GM12878 (cell line): ENCODE results near the gene APLP1. TPM values are rescaled to one million over a fixed set of nuclear protein-coding genes. Genes with fewer than 3 reads are reported as not detected.

Source experiments
- ATAC-seq: fragments of 200-7000 bp; cut with Tn5 transposase; 3 replicates; pipeline ENCODE4 v1.9.1; 2020; ENCODE audit warnings: mild to moderate bottlenecking, moderate library complexity
- BruUV-seq: library from RNA; stranded (reverse); fragments of 400-500 nt; replicated peaks from 2 replicates; lab custom pipeline; 2021; lab: Mats Ljungman, UMichigan
- CTCF ChIA-PET: fragments of 300-600 bp; sonication (Branson Sonifier 250); formaldehyde crosslinking; extraction: SDS; loops from one replicate; lab custom pipeline; 2021; ENCODE audit warnings: inconsistent platforms; lab: Yijun Ruan, JAX
- POLR2A ChIA-PET: fragments of 350-600 bp; formaldehyde crosslinking; extraction: SDS; loops from one replicate; lab custom pipeline; 2021; ENCODE audit warnings: inconsistent platforms; lab: Charles Lee
- RAD21 ChIA-PET: fragments of 300-600 bp; sonication (Branson Sonifier 250); formaldehyde crosslinking; loops from one replicate; lab custom pipeline; 2023; ENCODE audit warnings: antibody characterized with exemption; ENCODE audit not compliant: unreplicated experiment; lab: Charles Lee
- SMC1A ChIA-PET: fragments of 300-600 bp; sonication (Branson Sonifier 250); formaldehyde crosslinking; loops from one replicate; lab custom pipeline; 2023; ENCODE audit not compliant: unreplicated experiment, uncharacterized antibody; lab: Charles Lee
- DNase-seq: peaks from one replicate; pipeline ENCODE4 v3.0.0-alpha.2; 2011; ENCODE audit warnings: low read depth, low spot score
- FAIRE-seq: peaks from 3 replicates; lab custom pipeline; 2011; peaks lifted over from hg19 to GRCh38; lab: Jason Lieb, UNC
- H2AFZ ChIP-seq: 2 replicates; pipeline ENCODE4 v1.6.0; 2011; ENCODE audit warnings: low read depth, low read length, control low read depth; ENCODE audit not compliant: control insufficient read depth
- H3K27ac ChIP-seq: 2 replicates; pipeline ENCODE4 v1.5.1; 2011; ENCODE audit warnings: control low read depth; ENCODE audit not compliant: control insufficient read depth, insufficient read depth
- H3K27me3 ChIP-seq, 2 experiments: replicated peaks in 1 of 2; 2 replicates each; pipeline versions ENCODE4 v1.6.0 to v1.6.1; 2011; ENCODE audit warnings: low read length in 1 of 2; ENCODE audit not compliant: control insufficient read depth in 2 of 2, insufficient read depth in 2 of 2
- H3K36me3 ChIP-seq, 2 experiments: 2 replicates each; pipeline ENCODE4 v1.5.1; 2011; ENCODE audit warnings: low read length in 1 of 2; ENCODE audit not compliant: control insufficient read depth in 2 of 2, insufficient read depth in 2 of 2
- H3K4me1 ChIP-seq: 2 replicates; pipeline ENCODE4 v1.6.1; 2011; ENCODE audit warnings: mild to moderate bottlenecking, low read length, moderate library complexity, mixed read lengths; ENCODE audit not compliant: control insufficient read depth, insufficient read depth
- H3K4me2 ChIP-seq: 2 replicates; pipeline ENCODE4 v1.6.0; 2011; ENCODE audit warnings: control low read depth; ENCODE audit not compliant: control insufficient read depth, insufficient read depth
- H3K4me3 ChIP-seq: fragments of 200-600 bp; sonication (generic); 2 replicates; pipeline ENCODE4 v1.5.1; 2016
- H3K79me2 ChIP-seq: 2 replicates; pipeline ENCODE4 v1.6.0; 2011; ENCODE audit warnings: low read length; ENCODE audit not compliant: control insufficient read depth, insufficient read depth
- H3K9ac ChIP-seq: 2 replicates; pipeline ENCODE4 v1.8.0; 2011; ENCODE audit warnings: low read length, control low read depth, mixed read lengths; ENCODE audit not compliant: control insufficient read depth, insufficient read depth
- H3K9me3 ChIP-seq: replicated peaks from 3 replicates; pipeline ENCODE4 v1.5.1; 2011; ENCODE audit warnings: mild to moderate bottlenecking, low read length; ENCODE audit not compliant: control insufficient read depth, insufficient read depth
- H4K20me1 ChIP-seq: 2 replicates; pipeline ENCODE4 v1.6.0; 2011; ENCODE audit not compliant: control insufficient read depth, insufficient read depth
- CBX3 ChIP-seq: fragments of 200-600 bp; sonication (generic); IDR thresholded peaks from 2 replicates; pipeline ENCODE4 v1.6.1; 2016; ENCODE audit warnings: low read depth, borderline replicate concordance
- CBX5 ChIP-seq: sonication (generic); IDR thresholded peaks from 2 replicates; pipeline ENCODE4 v1.6.1; 2016; ENCODE audit warnings: low read depth, moderate library complexity, mild to moderate bottlenecking, inconsistent platforms
- CREM ChIP-seq: IDR thresholded peaks from 2 replicates; pipeline ENCODE4 v1.6.1; 2014; ENCODE audit warnings: antibody characterized with exemption, low read depth
- EGR1 ChIP-seq, 2 experiments: IDR thresholded peaks; 1 replicate in 1 of 2; 2 replicates in 1 of 2; pipeline ENCODE4 v1.6.1; 2011 to 2012; ENCODE audit warnings: low read depth in 2 of 2, low read length in 2 of 2, borderline replicate concordance in 1 of 2, mild to moderate bottlenecking in 1 of 2, moderate library complexity in 1 of 2
- MAX ChIP-seq: IDR thresholded peaks from 2 replicates; pipeline ENCODE4 v1.6.1; 2012; ENCODE audit warnings: low read depth, low read length, improper control_type of control experiment
- NFXL1 ChIP-seq: fragments of 450-650 bp; IDR thresholded peaks from 2 replicates; pipeline ENCODE4 v1.6.1; 2017; ENCODE audit warnings: antibody characterized with exemption, mild to moderate bottlenecking, borderline replicate concordance
- NKRF ChIP-seq: fragments of 450-650 bp; conservative IDR thresholded peaks from 2 replicates; pipeline ENCODE4 v1.6.1; 2017; ENCODE audit warnings: mild to moderate bottlenecking, moderate library complexity
- NR2F1 ChIP-seq: fragments of 450-650 bp; conservative IDR thresholded peaks from 2 replicates; pipeline ENCODE4 v1.6.1; 2017; ENCODE audit warnings: mild to moderate bottlenecking
- POLR2AphosphoS2 ChIP-seq: IDR thresholded peaks from 2 replicates; pipeline ENCODE4 v1.6.1; 2011; ENCODE audit warnings: low read depth, mild to moderate bottlenecking, low read length, improper control_type of control experiment, moderate library complexity
- RBBP5 ChIP-seq: fragments of 200-600 bp; sonication (generic); conservative IDR thresholded peaks from 2 replicates; pipeline ENCODE4 v1.6.1; 2016
- RELA ChIP-seq: fragments of 450-650 bp; IDR thresholded peaks from 2 replicates; pipeline ENCODE4 v1.8.0; 2014; ENCODE audit warnings: borderline replicate concordance; ENCODE audit not compliant: partially characterized antibody
- SIX5 ChIP-seq: IDR thresholded peaks from 2 replicates; pipeline ENCODE4 v1.6.1; 2011; ENCODE audit warnings: mild to moderate bottlenecking, low read depth, low read length, moderate library complexity; ENCODE audit not compliant: severe bottlenecking
- TCF3 ChIP-seq: IDR thresholded peaks from 2 replicates; pipeline ENCODE4 v1.6.1; 2012; ENCODE audit warnings: low read depth, mild to moderate bottlenecking, low read length, borderline replicate concordance; ENCODE audit not compliant: insufficient read depth
- WGBS: methylation state at CpG from one replicate; pipeline ENCODE4 v1.1.6; 2016; ENCODE audit warnings: low lambda C conversion rate; ENCODE audit not compliant: insufficient replicate concordance, insufficient coverage; ENCODE audit errors: missing lambda C conversion rate; 5-methylcytosine and 5-hydroxymethylcytosine counted together
- in situ Hi-C: fragments of 300-500 bp; cut with MboI; formaldehyde crosslinking; loops from 9 replicates; pipeline ENCODE4 v1.14.3; 2018; ENCODE audit warnings: mixed read lengths
- intact Hi-C: fragments of 100-400 bp; cut with micrococcal nuclease; formaldehyde crosslinking; loops from one replicate; pipeline ENCODE4 v1.14.2; 2022; ENCODE audit not compliant: unreplicated experiment
- polyA plus RNA-seq, 11 experiments: library from polyadenylated mRNA; depleted of rRNA in 4 of 11; unstranded in 6 of 11; stranded (reverse) in 5 of 11; fragments of >200 nt; fragmentation: Nextera tagmentation in 4 of 11; fragmentation: Illumina TruSeq in 1 of 11; extraction: Ambion mirVana in 4 of 11; extraction: Trizol in 1 of 11; gene quantifications; 1 replicate in 1 of 11; 2 replicates in 10 of 11; pipeline versions ENCODE4 v1.2.1 to v1.2.3, GENCODE V29; 2011 to 2016; ENCODE audit warnings: inconsistent platforms in 2 of 11, missing spikeins in 2 of 11, low read depth in 1 of 11
- total RNA-seq, 4 experiments: library from RNA; depleted of rRNA in 3 of 4; stranded (reverse); fragments of >200 nt in 3 of 4; fragmentation: Illumina TruSeq in 1 of 4; extraction: Trizol in 1 of 4; gene quantifications; 2 replicates each; pipeline versions ENCODE4 v1.2.1 to v1.2.3, GENCODE V29; 2013 to 2021
- TF ChIP-seq, protein P1 (sequence below): fragments of 450-650 bp; formaldehyde crosslinking; IDR thresholded peaks from 2 replicates; pipeline ENCODE4 v1.4.0; 2022; ENCODE audit warnings: mild to moderate bottlenecking, moderate library complexity
- TF ChIP-seq, protein P2 (sequence below): fragments of 450-650 bp; IDR thresholded peaks from 2 replicates; pipeline ENCODE4 v1.6.1; 2016; ENCODE audit warnings: mild to moderate bottlenecking

The APLP1 gene
- total and polyA plus RNA-seq, 10 of the 15 experiments (the other 5 are each of a cell fraction or from before 2014, with no cell fraction given) = 0.07 to 2.2 (median 0.91) TPM; not detected in 1

DNA sequence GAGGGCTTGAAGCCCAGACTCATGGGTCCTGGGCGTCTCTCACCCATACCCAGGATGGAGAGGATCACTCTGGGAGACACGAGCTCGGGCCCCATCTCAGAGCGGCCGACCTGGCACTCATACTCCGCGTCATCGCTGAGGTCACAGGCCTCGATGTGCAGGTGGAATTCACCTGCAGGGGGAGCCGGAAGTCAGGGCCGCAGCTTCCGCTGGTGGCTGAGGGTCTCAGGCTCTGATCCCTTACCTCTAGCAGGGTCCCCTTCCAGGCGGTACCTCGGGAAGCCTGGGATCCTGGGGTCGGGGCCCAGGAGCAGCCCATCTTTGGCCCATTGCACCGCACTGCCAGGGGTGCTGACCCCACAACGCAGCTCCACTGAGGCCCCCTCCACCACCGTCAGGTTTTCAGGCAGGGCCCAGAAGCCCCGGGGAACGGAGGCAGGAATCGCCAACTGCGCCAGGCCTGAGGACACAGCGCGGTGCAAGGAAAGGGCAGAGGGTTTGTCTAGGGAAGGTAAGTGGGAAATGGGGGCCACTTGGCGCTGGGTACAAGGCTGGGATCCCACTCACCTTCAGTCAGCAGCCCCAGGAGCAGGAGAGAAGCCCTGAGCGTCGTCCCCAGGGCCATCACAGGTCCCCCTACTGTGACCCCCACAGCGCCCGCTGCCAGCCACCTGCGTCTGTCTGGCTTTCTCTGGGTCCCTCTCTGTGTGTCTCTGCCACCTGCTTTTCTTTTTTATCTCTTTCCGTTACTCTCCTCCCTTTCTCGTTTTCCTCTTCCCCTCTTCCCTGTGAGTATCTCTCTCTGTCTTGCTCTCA is 17.0 kb upstream of the APLP1 start:
- Histone ChIP-seq H3K9me3 (no peaks in the 10 kb centered on the region), H4K20me1 (no peaks in the 10 kb centered on the region), H3K4me3 (no peak overlapping the region), H3K4me1 (no peaks in the 10 kb centered on the region), H2AFZ (0 out of 2 replicates have a peak overlapping the region, but pooled peaks have one; percentile 17), H3K9ac (no peak overlapping the region), H3K27me3 (peaks cover 5 to 8% of the 10 kb centered on the region in 2 experiments; a peak in 2 of 4 replicates), H3K36me3 (no peaks in the 10 kb centered on the region), H3K4me2 (no peak overlapping the region), H3K79me2 (no peaks in the 10 kb centered on the region), H3K27ac (no peak overlapping the region)
- ChIA-PET RAD21 (no interaction called here), CTCF (no interaction called here), POLR2A (no interaction called here), SMC1A (no interaction called here)
- TF ChIP-seq NR2F1 (no peak), NKRF (no peak), CREM (no peak), MAX (no peak), NFXL1 (no peak), TCF3 (no peak), CBX5 (no peak), POLR2AphosphoS2 (no peak), RBBP5 (no peak), EGR1 (IDR thresholded peaks at IDR 0.05; ENCODE audit: borderline replicate concordance in 1 of 2, low read depth in 2 of 2, low read length in 2 of 2) (no peak), RELA (no peak), CBX3 (no peak), SIX5 (no peak)
- TF ChIP-seq, protein P1, sequence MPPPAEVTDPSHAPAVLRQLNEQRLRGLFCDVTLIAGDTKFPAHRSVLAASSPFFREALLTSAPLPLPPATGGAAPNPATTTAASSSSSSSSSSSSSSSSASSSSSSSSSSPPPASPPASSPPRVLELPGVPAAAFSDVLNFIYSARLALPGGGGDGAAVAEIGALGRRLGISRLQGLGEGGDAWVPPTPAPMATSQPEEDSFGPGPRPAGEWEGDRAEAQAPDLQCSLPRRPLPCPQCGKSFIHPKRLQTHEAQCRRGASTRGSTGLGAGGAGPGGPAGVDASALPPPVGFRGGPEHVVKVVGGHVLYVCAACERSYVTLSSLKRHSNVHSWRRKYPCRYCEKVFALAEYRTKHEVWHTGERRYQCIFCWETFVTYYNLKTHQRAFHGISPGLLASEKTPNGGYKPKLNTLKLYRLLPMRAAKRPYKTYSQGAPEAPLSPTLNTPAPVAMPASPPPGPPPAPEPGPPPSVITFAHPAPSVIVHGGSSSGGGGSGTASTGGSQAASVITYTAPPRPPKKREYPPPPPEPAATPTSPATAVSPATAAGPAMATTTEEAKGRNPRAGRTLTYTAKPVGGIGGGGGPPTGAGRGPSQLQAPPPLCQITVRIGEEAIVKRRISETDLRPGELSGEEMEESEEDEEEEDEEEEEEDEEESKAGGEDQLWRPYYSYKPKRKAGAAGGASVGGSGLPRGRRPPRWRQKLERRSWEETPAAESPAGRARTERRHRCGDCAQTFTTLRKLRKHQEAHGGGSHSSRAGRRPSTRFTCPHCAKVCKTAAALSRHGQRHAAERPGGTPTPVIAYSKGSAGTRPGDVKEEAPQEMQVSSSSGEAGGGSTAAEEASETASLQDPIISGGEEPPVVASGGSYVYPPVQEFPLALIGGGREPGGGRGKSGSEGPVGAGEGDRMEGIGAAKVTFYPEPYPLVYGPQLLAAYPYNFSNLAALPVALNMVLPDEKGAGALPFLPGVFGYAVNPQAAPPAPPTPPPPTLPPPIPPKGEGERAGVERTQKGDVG = no peak
- TF ChIP-seq, protein P2, sequence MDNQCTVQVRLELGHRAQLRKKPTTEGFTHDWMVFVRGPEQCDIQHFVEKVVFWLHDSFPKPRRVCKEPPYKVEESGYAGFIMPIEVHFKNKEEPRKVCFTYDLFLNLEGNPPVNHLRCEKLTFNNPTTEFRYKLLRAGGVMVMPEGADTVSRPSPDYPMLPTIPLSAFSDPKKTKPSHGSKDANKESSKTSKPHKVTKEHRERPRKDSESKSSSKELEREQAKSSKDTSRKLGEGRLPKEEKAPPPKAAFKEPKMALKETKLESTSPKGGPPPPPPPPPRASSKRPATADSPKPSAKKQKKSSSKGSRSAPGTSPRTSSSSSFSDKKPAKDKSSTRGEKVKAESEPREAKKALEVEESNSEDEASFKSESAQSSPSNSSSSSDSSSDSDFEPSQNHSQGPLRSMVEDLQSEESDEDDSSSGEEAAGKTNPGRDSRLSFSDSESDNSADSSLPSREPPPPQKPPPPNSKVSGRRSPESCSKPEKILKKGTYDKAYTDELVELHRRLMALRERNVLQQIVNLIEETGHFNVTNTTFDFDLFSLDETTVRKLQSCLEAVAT = no peak
- 29% methylated on average over 32 of the region's 32 CpGs for WGBS
- BruUV-seq = no TSS peak
- in situ Hi-C loops (no loop called here), intact Hi-C loops (no loop called here)
- no peak for FAIRE-seq
- no peak for ATAC-seq
- DNase-seq = no peak
